BLaER1 treated with 17β-estradiol and CSF1 and Interleukin-3, amounts not matched to agents 10 nM and 100 nM (cell line): ENCODE measurements around the gene NGEF.

ENCODE experiments used
- H3K27ac ChIP-seq, 11 experiments: shearing (Covaris generic); formaldehyde crosslinking; 2 replicates each; pipeline ENCODE4 v1.8.1; 2022
- H3K27me3 ChIP-seq, 11 experiments: shearing (Covaris generic); formaldehyde crosslinking; 2 replicates each; pipeline ENCODE4 v1.8.1; 2022
- H3K36me3 ChIP-seq, 11 experiments: shearing (Covaris generic); formaldehyde crosslinking; 2 replicates each; pipeline ENCODE4 v1.8.1; 2022
- H3K4me1 ChIP-seq, 10 experiments: shearing (Covaris generic); formaldehyde crosslinking; 2 replicates each; pipeline ENCODE4 v1.8.1; 2022
- H3K4me2 ChIP-seq, 11 experiments: shearing (Covaris generic); formaldehyde crosslinking; 2 replicates each; pipeline ENCODE4 v1.8.1; 2022
- H3K4me3 ChIP-seq, 10 experiments: shearing (Covaris generic); formaldehyde crosslinking; 2 replicates each; pipeline ENCODE4 v1.8.1; 2022
- H3K9ac ChIP-seq, 11 experiments: shearing (Covaris generic); formaldehyde crosslinking; 2 replicates each; pipeline ENCODE4 v1.8.1; 2022
- H3K9me3 ChIP-seq, 11 experiments: shearing (Covaris generic); formaldehyde crosslinking; replicated peaks in 1 of 11; 2 replicates each; pipeline ENCODE4 v1.8.1; 2022
- H4K20me1 ChIP-seq, 11 experiments: shearing (Covaris generic); formaldehyde crosslinking; 2 replicates each; pipeline ENCODE4 v1.8.1; 2022
- Cebpa-rat ChIP-seq, 11 experiments: shearing (Covaris generic); IDR thresholded peaks; 2 replicates each; pipeline ENCODE4 v1.8.1; 2022

NGEF gene

GRCh38 chr2:232880764-232881351 is 132.2 kb downstream of the NGEF start:
- peaks cover 0 to 27% (median 8%) of the 10 kb centered on the region in 11 experiments; a peak in 11 of 22 replicates for H4K20me1 ChIP-seq
- H3K27me3 ChIP-seq, result peaks cover 24 to 32% (median 30%) of the 10 kb centered on the region in 11 experiments
- no peak overlapping the region for H3K27ac ChIP-seq
- no peaks in the 10 kb centered on the region for H3K36me3 ChIP-seq
- H3K9ac ChIP-seq, result peak overlapping the region in 3 of 11 experiments; percentile 4 to 15 (median 14); a peak in 1 of 22 replicates
- no peak overlapping the region for H3K4me3 ChIP-seq
- H3K4me1 ChIP-seq, result peaks cover 9 to 19% (median 15%) of the 10 kb centered on the region in 10 experiments; a peak in 18 of 20 replicates
- TF ChIP-seq Cebpa-rat (IDR thresholded peaks at IDR 0.05), result no peak
- H3K9me3 ChIP-seq, result no peaks in the 10 kb centered on the region
- peak overlapping the region in 6 of 11 experiments; percentile 6 to 51 (median 30); a peak in 8 of 22 replicates for H3K4me2 ChIP-seq

DNA sequence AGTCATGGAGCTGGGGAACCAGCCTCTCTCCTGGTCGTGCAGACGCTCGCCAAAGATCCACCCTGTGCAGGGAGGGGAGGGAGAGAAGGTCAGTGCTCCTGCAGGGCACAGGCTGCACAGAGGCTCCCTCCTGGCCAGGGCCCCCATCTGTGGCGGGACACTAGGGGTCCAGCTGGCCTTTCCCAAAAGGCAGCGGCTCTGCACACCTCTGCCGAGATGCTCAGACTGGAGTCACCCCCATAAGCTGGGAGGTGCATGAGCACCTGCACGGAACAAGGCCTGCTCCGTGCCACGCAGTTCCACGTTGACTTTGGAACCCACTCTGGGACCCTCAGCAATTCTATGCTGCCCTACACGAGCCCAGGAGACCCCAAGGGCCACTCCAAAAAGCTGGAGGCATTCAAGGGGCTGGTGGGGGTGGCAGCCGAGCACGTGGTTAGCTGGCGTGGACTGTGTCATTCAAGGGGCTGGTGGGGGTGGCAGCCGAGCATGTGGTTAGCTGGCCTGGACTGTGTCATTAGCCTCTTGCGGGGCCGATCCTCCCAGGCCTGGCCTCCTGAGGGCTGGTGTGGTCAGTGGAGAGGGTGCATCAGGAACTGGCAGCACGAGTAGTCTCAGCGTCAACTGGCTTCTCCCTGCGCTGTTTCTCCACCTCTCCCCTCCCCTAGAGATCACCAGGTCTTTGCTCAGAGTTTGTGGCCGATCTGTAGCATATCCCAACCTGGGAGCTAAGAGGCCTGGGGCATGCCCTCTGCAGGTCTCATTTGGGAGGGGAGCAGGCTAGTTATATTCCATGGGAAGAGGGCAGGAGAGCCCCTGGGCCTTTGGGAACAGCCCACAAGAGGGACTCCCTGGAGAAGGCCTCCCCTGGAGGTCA is 133.2 kb downstream of the NGEF start:
- no peak for TF ChIP-seq Cebpa-rat (IDR thresholded peaks at IDR 0.05)
- H3K27me3 ChIP-seq, result peaks cover 34 to 42% (median 40%) of the 10 kb centered on the region in 11 experiments
- H3K9ac ChIP-seq, result 0 out of 22 replicates have a peak overlapping the region, but pooled peaks of 1 of the 11 experiments have one; percentile 15

DNA sequence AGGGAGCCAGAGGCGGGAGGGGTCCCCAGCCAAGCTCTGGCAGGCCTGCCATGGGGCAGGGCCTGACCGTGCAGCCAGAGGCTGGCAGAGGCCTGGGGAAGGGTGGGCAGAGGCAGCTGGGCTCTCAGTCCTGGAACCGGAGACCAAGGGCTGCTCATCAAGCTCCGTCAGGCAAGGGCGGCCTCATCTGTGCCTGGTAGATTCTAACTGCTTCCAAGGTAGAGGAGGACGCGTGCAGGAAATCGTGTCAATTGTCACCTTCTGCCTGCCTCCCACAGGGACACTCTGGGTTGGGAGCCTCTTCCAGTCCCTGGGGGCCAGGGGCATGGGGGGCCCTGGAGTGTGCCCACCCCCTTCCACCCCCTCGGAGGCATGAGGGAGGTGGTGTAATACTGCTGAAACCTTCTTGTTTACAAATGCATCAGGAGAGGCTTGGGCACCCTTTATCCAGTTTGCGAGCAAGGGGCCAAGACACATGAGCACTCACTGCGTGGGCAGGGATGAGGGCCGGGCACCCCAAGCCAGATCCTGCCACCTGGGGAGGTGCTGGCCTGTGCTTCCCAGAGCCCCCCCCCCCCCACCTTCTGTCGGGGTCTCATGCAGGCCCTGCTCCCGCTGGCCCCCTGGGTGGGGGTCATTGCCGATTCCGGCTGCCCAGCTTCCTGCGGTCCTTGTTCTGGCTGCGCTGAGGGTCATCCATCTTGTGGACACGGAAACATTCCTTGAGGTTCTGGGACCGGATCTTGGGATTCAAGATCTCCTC is 134.0 kb downstream of the NGEF start:
- H3K4me2 ChIP-seq, result no peak overlapping the region
- TF ChIP-seq Cebpa-rat (IDR thresholded peaks at IDR 0.05), result no peak

More for the DNA sequence above, 133.2 kb downstream of the NGEF start:
- Histone ChIP-seq H3K36me3 (no peaks in the 10 kb centered on the region), H3K9me3 (no peaks in the 10 kb centered on the region), H3K4me1 (peaks cover 9 to 19% (median 15%) of the 10 kb centered on the region in 10 experiments; a peak in 18 of 20 replicates), H3K27ac (no peak overlapping the region), H3K4me2 (0 out of 22 replicates have a peak overlapping the region, but pooled peaks of 1 of the 11 experiments have one; percentile 32), H4K20me1 (peaks cover 0 to 30% (median 8%) of the 10 kb centered on the region in 11 experiments; a peak in 13 of 22 replicates), H3K4me3 (no peak overlapping the region)

GRCh38 chr2:232877940-232878511 is 135.0 kb downstream of the NGEF start:
- Histone ChIP-seq H3K27ac (no peak overlapping the region), H3K4me1 (peaks cover 12 to 23% (median 19%) of the 10 kb centered on the region in 10 experiments; a peak in 19 of 20 replicates), H3K27me3 (peaks cover 40 to 55% (median 47%) of the 10 kb centered on the region in 11 experiments), H3K4me3 (no peak overlapping the region), H3K9me3 (no peaks in the 10 kb centered on the region), H3K4me2 (no peak overlapping the region), H3K36me3 (no peaks in the 10 kb centered on the region), H3K9ac (no peak overlapping the region), H4K20me1 (peaks cover 0 to 37% (median 8%) of the 10 kb centered on the region in 11 experiments; a peak in 13 of 22 replicates)
- no peak for TF ChIP-seq Cebpa-rat (IDR thresholded peaks at IDR 0.05)

More for the DNA sequence above, 134.0 kb downstream of the NGEF start:
- Histone ChIP-seq H3K4me1 (peaks cover 12 to 19% (median 17%) of the 10 kb centered on the region in 10 experiments; a peak in 19 of 20 replicates), H3K27me3 (peaks cover 40 to 50% (median 47%) of the 10 kb centered on the region in 11 experiments), H3K9ac (no peak overlapping the region), H3K9me3 (no peaks in the 10 kb centered on the region), H3K27ac (no peak overlapping the region), H3K4me3 (no peak overlapping the region), H4K20me1 (peaks cover 0 to 37% (median 8%) of the 10 kb centered on the region in 11 experiments; a peak in 13 of 22 replicates), H3K36me3 (no peaks in the 10 kb centered on the region)

GRCh38 chr2:232876978-232877441 is 136.0 kb downstream of the NGEF start:
- Histone ChIP-seq H4K20me1 (peaks cover 0 to 37% (median 8%) of the 10 kb centered on the region in 11 experiments; a peak in 13 of 22 replicates), H3K9ac (no peak overlapping the region), H3K27me3 (peaks cover 40 to 55% (median 47%) of the 10 kb centered on the region in 11 experiments), H3K4me3 (peak overlapping the region in 9 of 10 experiments; percentile 37 to 65 (median 54); a peak in 14 of 20 replicates), H3K9me3 (no peaks in the 10 kb centered on the region), H3K27ac (no peak overlapping the region), H3K4me1 (peaks cover 12 to 23% (median 19%) of the 10 kb centered on the region in 10 experiments; a peak in 19 of 20 replicates), H3K36me3 (no peaks in the 10 kb centered on the region), H3K4me2 (peak overlapping the region; percentile 71 to 91 (median 83))
- TF ChIP-seq Cebpa-rat (IDR thresholded peaks at IDR 0.05), result no peak

DNA sequence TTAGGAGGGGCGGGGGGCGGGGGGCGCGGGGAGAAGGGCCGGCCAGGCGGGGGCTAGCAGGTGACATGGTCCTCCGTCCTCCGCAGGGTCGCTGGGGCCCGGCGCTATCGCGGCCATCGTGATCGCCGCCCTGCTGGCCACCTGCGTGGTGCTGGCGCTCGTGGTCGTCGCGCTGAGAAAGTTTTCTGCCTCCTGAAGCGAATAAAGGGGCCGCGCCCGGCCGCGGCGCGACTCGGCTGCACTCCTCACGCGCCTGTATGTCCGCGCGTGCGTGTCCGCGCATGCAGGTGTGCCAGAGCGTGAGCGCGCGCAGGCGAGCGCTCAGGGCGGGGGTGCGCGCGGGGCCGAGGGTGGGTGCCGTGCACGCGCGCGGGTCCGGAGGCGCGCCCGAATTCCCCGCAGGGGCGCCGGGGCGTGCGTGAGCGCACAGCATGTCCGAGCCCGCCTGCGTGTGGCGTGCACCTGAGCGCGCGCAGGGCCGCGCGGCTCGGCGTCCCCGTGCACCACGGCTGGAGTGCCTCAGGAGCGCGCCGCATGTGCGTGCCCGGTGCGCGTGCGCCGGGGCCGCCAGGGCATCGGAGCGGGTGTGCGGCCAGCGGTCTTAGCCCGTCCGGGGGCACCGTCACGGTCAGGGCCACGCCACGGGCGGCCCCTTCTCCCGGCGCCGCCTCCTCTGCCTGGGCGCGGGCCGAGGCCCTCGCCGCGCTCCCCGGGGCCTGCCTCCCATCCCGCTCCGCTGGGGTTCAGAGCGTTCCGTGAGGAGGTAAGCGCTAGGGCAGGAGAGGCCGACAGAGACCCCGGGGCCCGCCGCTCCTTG is 136.7 kb downstream of the NGEF start:
- Histone ChIP-seq H3K27ac (no peak overlapping the region), H3K9ac (no peak overlapping the region), H3K9me3 (no peaks in the 10 kb centered on the region), H3K4me2 (peak overlapping the region; percentile 71 to 91 (median 83)), H3K27me3 (peaks cover 40 to 55% (median 47%) of the 10 kb centered on the region in 11 experiments), H3K4me3 (peak overlapping the region; percentile 37 to 65 (median 54)), H4K20me1 (peaks cover 0 to 40% (median 8%) of the 10 kb centered on the region in 11 experiments; a peak in 13 of 22 replicates), H3K4me1 (peaks cover 12 to 25% (median 19%) of the 10 kb centered on the region in 10 experiments; a peak in 19 of 20 replicates), H3K36me3 (no peaks in the 10 kb centered on the region)
- no peak for TF ChIP-seq Cebpa-rat (IDR thresholded peaks at IDR 0.05)

- no peak overlapping the region for H3K4me3 ChIP-seq
- no peak overlapping the region for H3K9ac ChIP-seq
- no peaks in the 10 kb centered on the region for H3K9me3 ChIP-seq
- peaks cover 6 to 23% (median 18%) of the 10 kb centered on the region in 10 experiments; a peak in 18 of 20 replicates for H3K4me1 ChIP-seq
- no peak overlapping the region for H3K27ac ChIP-seq
- H4K20me1 ChIP-seq, result peaks cover 0 to 44% (median 8%) of the 10 kb centered on the region in 11 experiments; a peak in 13 of 22 replicates
- H3K36me3 ChIP-seq, result no peaks in the 10 kb centered on the region
- H3K27me3 ChIP-seq, result peaks cover 40 to 55% (median 47%) of the 10 kb centered on the region in 11 experiments
- H3K4me2 ChIP-seq, result no peak overlapping the region
- no peak for TF ChIP-seq Cebpa-rat (IDR thresholded peaks at IDR 0.05)
These were observed 137.6 kb downstream of the NGEF start for GRCh38 chr2:232875256-232876121.
